RWPE2 (cell line): Measurements from ENCODE around the gene TSPAN33.
A peak's percentile ranks its signal among the peaks of the same experiment; 100 is the strongest.

Experiments
- ATAC-seq: fragments of 200-7000 bp; cut with Tn5 transposase; 3 replicates; pipeline ENCODE4 v1.9.1; 2021; ENCODE audit warnings: low read depth
- DNase-seq: peaks from one replicate; pipeline ENCODE4 v3.0.0-alpha.2; 2020; ENCODE audit warnings: low spot score
- H3K27ac ChIP-seq: fragments of 450-650 bp; 2 replicates; pipeline ENCODE4 v1.5.1; 2017; ENCODE audit warnings: mild to moderate bottlenecking; ENCODE audit not compliant: poor library complexity, severe bottlenecking
- H3K27me3 ChIP-seq: fragments of 250-450 bp; sonication (Bioruptor Pico); 2 replicates; pipeline ENCODE4 v1.5.1; 2021; ENCODE audit warnings: mild to moderate bottlenecking, moderate library complexity; ENCODE audit not compliant: insufficient read depth, poor library complexity, severe bottlenecking
- H3K36me3 ChIP-seq: fragments of 250-450 bp; sonication (Bioruptor Pico); 2 replicates; pipeline ENCODE4 v1.5.1; 2020; ENCODE audit warnings: low read depth, mild to moderate bottlenecking, moderate library complexity
- H3K4me1 ChIP-seq: fragments of 250-450 bp; sonication (Bioruptor Pico); 2 replicates; pipeline ENCODE4 v1.5.1; 2021; ENCODE audit warnings: mild to moderate bottlenecking, moderate library complexity; ENCODE audit not compliant: insufficient read depth, poor library complexity, severe bottlenecking
- H3K4me3 ChIP-seq: fragments of 250-450 bp; sonication (Bioruptor Pico); 2 replicates; pipeline ENCODE4 v1.5.1; 2021; ENCODE audit warnings: mild to moderate bottlenecking, moderate library complexity; ENCODE audit not compliant: severe bottlenecking
- H3K9me3 ChIP-seq: fragments of 250-450 bp; sonication (Bioruptor Pico); 2 replicates; pipeline ENCODE4 v1.5.1; 2021; ENCODE audit warnings: mild to moderate bottlenecking, moderate library complexity; ENCODE audit not compliant: severe bottlenecking
- TF ChIP-seq, protein P1 (sequence below): fragments of 450-650 bp; IDR thresholded peaks from one replicate; pipeline ENCODE4 v1.5.1; 2017; ENCODE audit warnings: mild to moderate bottlenecking, moderate library complexity; ENCODE audit not compliant: poor library complexity, severe bottlenecking

TSPAN33 gene

DNA sequence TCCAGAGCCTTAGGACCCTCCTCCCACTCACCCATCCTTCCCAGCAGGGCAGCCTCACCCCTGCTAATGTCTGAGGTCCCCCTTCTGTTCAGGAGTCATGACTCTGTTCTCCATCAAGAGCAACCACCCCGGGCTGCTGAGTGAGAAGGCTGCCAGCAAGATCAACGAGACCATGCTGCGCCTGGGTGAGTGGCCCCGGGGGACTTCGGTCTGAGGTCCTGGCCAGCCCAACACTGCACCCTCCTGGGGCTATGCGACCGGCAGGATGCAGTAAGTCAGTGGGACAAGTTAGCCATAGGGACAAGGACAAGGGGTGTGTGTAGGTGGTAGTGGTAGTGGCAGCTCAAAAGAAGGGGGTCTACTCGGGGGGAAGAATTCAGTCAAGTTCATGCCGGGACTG, 64.2 kb downstream of the TSPAN33 start:
- Histone ChIP-seq H3K4me1 (no peaks in the 10 kb centered on the region), H3K27ac (no peak overlapping the region), H3K4me3 (no peak overlapping the region), H3K27me3 (no peaks in the 10 kb centered on the region), H3K36me3 (no peaks in the 10 kb centered on the region), H3K9me3 (no peaks in the 10 kb centered on the region)
- TF ChIP-seq, protein P1, sequence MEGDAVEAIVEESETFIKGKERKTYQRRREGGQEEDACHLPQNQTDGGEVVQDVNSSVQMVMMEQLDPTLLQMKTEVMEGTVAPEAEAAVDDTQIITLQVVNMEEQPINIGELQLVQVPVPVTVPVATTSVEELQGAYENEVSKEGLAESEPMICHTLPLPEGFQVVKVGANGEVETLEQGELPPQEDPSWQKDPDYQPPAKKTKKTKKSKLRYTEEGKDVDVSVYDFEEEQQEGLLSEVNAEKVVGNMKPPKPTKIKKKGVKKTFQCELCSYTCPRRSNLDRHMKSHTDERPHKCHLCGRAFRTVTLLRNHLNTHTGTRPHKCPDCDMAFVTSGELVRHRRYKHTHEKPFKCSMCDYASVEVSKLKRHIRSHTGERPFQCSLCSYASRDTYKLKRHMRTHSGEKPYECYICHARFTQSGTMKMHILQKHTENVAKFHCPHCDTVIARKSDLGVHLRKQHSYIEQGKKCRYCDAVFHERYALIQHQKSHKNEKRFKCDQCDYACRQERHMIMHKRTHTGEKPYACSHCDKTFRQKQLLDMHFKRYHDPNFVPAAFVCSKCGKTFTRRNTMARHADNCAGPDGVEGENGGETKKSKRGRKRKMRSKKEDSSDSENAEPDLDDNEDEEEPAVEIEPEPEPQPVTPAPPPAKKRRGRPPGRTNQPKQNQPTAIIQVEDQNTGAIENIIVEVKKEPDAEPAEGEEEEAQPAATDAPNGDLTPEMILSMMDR: no peak
- DNase-seq (no peak), ATAC-seq (no peak)

DNA sequence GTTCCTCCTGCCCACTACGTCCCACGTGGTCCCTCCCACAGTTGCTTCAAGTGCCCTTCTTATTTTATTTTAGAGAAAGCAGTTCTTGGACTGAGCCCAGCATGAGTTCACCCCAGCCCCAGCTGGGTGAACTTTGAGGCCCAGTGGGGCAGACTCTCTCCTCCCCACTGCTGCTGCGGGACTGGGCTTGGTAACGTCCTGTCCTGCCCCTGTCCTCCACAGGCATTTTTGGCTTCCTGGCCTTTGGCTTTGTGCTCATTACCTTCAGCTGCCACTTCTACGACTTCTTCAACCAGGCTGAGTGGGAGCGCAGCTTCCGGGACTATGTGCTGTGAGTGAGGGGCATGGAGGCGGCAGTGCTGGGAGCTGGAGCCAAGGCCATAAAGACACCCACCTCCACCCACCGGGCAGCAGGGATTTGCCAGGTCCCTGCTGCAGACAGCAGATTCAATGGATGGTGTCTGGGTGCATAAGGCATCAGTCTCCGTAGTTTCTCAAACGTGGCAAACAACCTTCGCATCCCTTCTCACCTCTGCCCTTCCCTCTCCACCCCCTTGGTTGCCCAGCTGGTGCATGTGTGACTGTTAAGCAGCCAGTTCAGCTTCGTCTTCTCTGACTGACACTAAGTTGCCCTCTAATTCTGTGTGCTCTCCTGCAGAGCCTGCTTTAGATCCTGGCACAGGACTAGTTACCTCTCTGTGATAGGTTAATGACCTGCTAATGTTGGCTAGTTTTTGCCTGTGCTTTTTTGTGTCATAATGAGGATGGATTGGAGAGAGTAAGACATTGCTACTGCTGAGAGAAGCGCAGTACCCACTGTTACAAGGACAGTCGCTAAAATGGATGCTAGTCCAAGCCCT, 64.8 kb downstream of the TSPAN33 start:
- no peaks in the 10 kb centered on the region for H3K9me3 ChIP-seq
- no peaks in the 10 kb centered on the region for H3K27me3 ChIP-seq
- no peaks in the 10 kb centered on the region for H3K36me3 ChIP-seq
- no peak overlapping the region for H3K4me3 ChIP-seq
- no peak for ATAC-seq
- DNase-seq: no peak
- no peaks in the 10 kb centered on the region for H3K4me1 ChIP-seq
- TF ChIP-seq, protein P1: no peak
- no peak overlapping the region for H3K27ac ChIP-seq

DNA sequence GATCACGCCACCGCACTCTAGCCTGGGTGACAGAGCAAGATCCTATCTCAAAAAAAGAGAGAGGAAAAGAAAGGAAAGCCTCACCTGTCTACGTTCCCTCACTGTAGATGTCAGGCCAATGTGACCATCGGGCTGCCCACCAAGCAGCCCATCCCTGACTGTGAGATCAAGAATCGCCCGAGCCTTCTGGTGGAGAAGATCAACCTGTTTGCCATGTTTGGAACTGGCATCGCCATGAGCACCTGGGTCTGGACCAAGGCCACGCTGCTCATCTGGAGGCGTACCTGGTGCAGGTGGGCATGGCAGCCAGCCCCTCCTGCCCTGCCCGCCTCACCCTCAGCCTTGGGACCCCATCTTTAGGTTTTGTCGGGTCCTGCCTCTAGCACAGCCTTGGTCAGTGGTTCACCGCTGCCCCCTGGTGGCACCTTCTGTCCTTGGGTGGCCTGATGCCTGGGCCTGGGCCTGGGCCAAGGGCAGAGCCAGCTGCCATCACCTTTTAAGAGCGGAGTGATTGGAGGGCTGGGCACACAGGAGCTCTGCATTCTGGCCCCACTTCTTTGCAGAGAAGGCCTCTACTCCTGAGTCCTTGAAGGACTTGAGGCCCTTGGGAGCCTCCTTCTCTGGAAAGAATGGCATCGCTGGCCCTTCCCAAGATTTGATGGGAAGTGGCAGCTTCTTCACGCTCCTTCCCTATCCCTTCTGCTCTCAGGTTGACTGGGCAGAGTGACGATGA, 65.9 kb downstream of the TSPAN33 start:
- H3K36me3 ChIP-seq: no peaks in the 10 kb centered on the region
- no peaks in the 10 kb centered on the region for H3K27me3 ChIP-seq
- no peak overlapping the region for H3K4me3 ChIP-seq
- peak; percentile 81 for ATAC-seq
- H3K27ac ChIP-seq: no peak overlapping the region
- H3K9me3 ChIP-seq: no peaks in the 10 kb centered on the region
- H3K4me1 ChIP-seq: no peaks in the 10 kb centered on the region
- TF ChIP-seq, protein P1: peak; percentile 88
- DNase-seq: no peak

GRCh38 chr7:129210989-129211312, 66.4 kb downstream of the TSPAN33 start:
- no peaks in the 10 kb centered on the region for H3K9me3 ChIP-seq
- DNase-seq (no peak), ATAC-seq (no peak)
- H3K27me3 ChIP-seq: no peaks in the 10 kb centered on the region
- H3K36me3 ChIP-seq: no peaks in the 10 kb centered on the region
- H3K27ac ChIP-seq: no peak overlapping the region
- H3K4me1 ChIP-seq: no peaks in the 10 kb centered on the region
- TF ChIP-seq, protein P1: no peak
- H3K4me3 ChIP-seq: no peak overlapping the region

DNA sequence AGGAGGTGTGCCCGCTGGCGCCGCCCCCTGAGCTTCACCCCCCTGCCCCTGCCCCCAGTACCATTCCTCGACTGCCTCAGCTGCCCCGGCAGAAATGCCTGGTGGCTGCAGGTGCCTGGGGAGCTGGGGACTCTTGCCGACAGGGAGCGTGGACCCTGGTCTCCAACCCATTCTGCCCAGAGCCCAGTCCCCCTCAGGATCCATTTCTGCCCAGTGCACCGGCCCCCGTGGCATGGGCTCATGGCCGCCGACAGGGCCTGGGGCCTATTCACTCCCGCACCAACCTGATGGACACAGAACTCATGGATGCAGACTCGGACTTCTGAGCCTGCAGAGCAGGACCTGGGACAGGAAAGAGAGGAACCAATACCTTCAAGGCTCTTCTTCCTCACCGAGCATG, 67.6 kb downstream of the TSPAN33 start:
- H3K27ac ChIP-seq: no peak overlapping the region
- ATAC-seq: no peak
- no peaks in the 10 kb centered on the region for H3K9me3 ChIP-seq
- no peak overlapping the region for H3K4me3 ChIP-seq
- TF ChIP-seq, protein P1: no peak
- H3K27me3 ChIP-seq: no peaks in the 10 kb centered on the region
- no peak for DNase-seq
- no peaks in the 10 kb centered on the region for H3K36me3 ChIP-seq
- H3K4me1 ChIP-seq: no peaks in the 10 kb centered on the region
